ENCODE results near the gene CDNF.

- TF ChIP-seq POLR2A (IDR thresholded peaks at IDR 0.05; ENCODE audit: low read length), result no peak
- TF ChIP-seq GATA1 (IDR thresholded peaks at IDR 0.05; ENCODE audit: low read depth, low read length), result no peak
Measured at GRCh38 chr10:14806318-14806717, 31.5 kb downstream of the CDNF start.
